GM15510 (cell line): ENCODE measurements around the gene MCM3AP.

Experiments
- POLR2A ChIP-seq: IDR thresholded peaks from 3 replicates; pipeline ENCODE4 v1.6.1; 2011; ENCODE audit warnings: borderline replicate concordance; ENCODE audit not compliant: insufficient read length; ENCODE audit errors: extremely low read depth

MCM3AP gene

GRCh38 chr21:46265736-46266525 lies 19.5 kb downstream of the MCM3AP start:
- no peak for TF ChIP-seq POLR2A

- TF ChIP-seq POLR2A = no peak
Observed at GRCh38 chr21:46264690-46265144, 20.7 kb downstream of the MCM3AP start.

GRCh38 chr21:46264046-46264689 lies 21.2 kb downstream of the MCM3AP start:
- TF ChIP-seq POLR2A = no peak

GRCh38 chr21:46256501-46256994 lies 28.9 kb downstream of the MCM3AP start:
- TF ChIP-seq POLR2A = no peak

GRCh38 chr21:46255758-46256337 lies 29.6 kb downstream of the MCM3AP start:
- TF ChIP-seq POLR2A = no peak

GRCh38 chr21:46255166-46255565 lies 30.2 kb downstream of the MCM3AP start:
- TF ChIP-seq POLR2A = no peak

GRCh38 chr21:46254208-46254975 lies 31.0 kb downstream of the MCM3AP start:
- TF ChIP-seq POLR2A = no peak

GRCh38 chr21:46253610-46254124 lies 31.7 kb downstream of the MCM3AP start:
- no peak for TF ChIP-seq POLR2A

GRCh38 chr21:46252840-46253239 lies 32.6 kb downstream of the MCM3AP start:
- no peak for TF ChIP-seq POLR2A

- no peak for TF ChIP-seq POLR2A
Observed at GRCh38 chr21:46250146-46250725, 35.2 kb downstream of the MCM3AP start.

- no peak for TF ChIP-seq POLR2A
Observed at GRCh38 chr21:46248827-46249226, 36.6 kb downstream of the MCM3AP start.

- TF ChIP-seq POLR2A = no peak
Observed at GRCh38 chr21:46248422-46248782, 37.0 kb downstream of the MCM3AP start.

- TF ChIP-seq POLR2A = no peak
Observed at GRCh38 chr21:46247699-46248421, 37.6 kb downstream of the MCM3AP start.

GRCh38 chr21:46246345-46246744 lies 39.1 kb downstream of the MCM3AP start:
- TF ChIP-seq POLR2A = no peak
